WERI-Rb-1 (cell line): ENCODE results near the gene NLGN1.

Experiments
- DNase-seq: peaks from one replicate; pipeline ENCODE4 v3.0.0-alpha.2; 2020
- H3K27ac ChIP-seq: fragments of 250-450 bp; sonication (Bioruptor Pico); 2 replicates; pipeline ENCODE4 v1.5.1; 2020; ENCODE audit warnings: mild to moderate bottlenecking, moderate library complexity
- H3K27me3 ChIP-seq: fragments of 250-450 bp; sonication (Bioruptor Pico); 2 replicates; pipeline ENCODE4 v1.5.1; 2021; ENCODE audit warnings: mild to moderate bottlenecking, low read depth, moderate library complexity; ENCODE audit not compliant: insufficient read depth, severe bottlenecking
- H3K36me3 ChIP-seq: fragments of 250-450 bp; sonication (Bioruptor Pico); 2 replicates; pipeline ENCODE4 v1.5.1; 2020; ENCODE audit warnings: mild to moderate bottlenecking, moderate library complexity
- H3K4me3 ChIP-seq: 2 replicates; pipeline ENCODE4 v1.5.1; 2011; ENCODE audit warnings: low read depth, mild to moderate bottlenecking, control low read depth, low read length
- H3K9me3 ChIP-seq: fragments of 250-450 bp; sonication (Bioruptor Pico); 2 replicates; pipeline ENCODE4 v1.5.1; 2021; ENCODE audit warnings: mild to moderate bottlenecking, moderate library complexity; ENCODE audit not compliant: severe bottlenecking
- TF ChIP-seq, protein P1 (sequence below): IDR thresholded peaks from 2 replicates; pipeline ENCODE4 v1.5.1; 2011; ENCODE audit warnings: low read depth, mild to moderate bottlenecking, control low read depth, inconsistent platforms, low read length

NLGN1 gene

DNA sequence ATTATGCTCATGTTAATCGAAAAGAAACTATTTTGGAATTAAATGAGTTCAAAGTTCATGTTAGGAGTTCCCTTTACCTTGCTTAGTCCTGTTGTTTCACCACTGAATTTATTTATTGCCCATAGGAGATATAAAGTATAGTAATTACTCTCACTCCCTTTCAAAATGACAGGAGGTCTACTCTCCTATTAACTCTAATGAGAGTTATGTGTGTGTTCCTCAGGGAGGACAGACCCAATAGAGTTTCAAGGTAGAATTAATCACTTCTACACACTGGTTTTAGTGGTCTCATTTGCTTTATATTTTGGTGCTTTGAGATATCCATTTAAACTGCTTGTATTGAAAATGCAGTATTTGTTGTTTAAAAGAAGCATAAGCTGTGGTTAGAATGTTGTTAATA, 398.9 kb downstream of the NLGN1 start:
- H3K36me3 ChIP-seq: no peaks in the 10 kb centered on the region
- no peaks in the 10 kb centered on the region for H3K27me3 ChIP-seq
- no peaks in the 10 kb centered on the region for H3K9me3 ChIP-seq
- no peak overlapping the region for H3K27ac ChIP-seq
- DNase-seq: no peak
- TF ChIP-seq, protein P1, sequence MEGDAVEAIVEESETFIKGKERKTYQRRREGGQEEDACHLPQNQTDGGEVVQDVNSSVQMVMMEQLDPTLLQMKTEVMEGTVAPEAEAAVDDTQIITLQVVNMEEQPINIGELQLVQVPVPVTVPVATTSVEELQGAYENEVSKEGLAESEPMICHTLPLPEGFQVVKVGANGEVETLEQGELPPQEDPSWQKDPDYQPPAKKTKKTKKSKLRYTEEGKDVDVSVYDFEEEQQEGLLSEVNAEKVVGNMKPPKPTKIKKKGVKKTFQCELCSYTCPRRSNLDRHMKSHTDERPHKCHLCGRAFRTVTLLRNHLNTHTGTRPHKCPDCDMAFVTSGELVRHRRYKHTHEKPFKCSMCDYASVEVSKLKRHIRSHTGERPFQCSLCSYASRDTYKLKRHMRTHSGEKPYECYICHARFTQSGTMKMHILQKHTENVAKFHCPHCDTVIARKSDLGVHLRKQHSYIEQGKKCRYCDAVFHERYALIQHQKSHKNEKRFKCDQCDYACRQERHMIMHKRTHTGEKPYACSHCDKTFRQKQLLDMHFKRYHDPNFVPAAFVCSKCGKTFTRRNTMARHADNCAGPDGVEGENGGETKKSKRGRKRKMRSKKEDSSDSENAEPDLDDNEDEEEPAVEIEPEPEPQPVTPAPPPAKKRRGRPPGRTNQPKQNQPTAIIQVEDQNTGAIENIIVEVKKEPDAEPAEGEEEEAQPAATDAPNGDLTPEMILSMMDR: no peak
- H3K4me3 ChIP-seq: no peak overlapping the region

DNA sequence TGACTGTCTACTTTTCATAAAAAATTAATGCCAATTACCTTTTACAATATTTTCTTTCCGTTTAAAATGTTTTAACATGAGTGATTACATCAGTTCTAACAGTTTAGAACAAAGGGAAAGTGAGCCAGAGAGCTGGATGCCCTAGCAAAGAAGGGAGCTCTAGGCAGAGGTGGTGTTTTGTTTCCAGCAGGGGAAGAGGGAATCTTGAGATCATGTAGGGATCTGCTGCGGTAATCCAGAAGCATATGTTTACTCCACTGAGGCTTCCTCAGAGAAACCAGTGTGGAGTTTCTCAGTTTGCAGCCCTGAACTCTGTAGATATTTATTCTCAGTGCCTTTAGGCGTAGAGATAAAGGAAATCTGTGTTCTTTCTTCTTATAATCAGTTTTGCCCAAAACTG, 399.3 kb downstream of the NLGN1 start:
- no peaks in the 10 kb centered on the region for H3K27me3 ChIP-seq
- no peak overlapping the region for H3K27ac ChIP-seq

DNA sequence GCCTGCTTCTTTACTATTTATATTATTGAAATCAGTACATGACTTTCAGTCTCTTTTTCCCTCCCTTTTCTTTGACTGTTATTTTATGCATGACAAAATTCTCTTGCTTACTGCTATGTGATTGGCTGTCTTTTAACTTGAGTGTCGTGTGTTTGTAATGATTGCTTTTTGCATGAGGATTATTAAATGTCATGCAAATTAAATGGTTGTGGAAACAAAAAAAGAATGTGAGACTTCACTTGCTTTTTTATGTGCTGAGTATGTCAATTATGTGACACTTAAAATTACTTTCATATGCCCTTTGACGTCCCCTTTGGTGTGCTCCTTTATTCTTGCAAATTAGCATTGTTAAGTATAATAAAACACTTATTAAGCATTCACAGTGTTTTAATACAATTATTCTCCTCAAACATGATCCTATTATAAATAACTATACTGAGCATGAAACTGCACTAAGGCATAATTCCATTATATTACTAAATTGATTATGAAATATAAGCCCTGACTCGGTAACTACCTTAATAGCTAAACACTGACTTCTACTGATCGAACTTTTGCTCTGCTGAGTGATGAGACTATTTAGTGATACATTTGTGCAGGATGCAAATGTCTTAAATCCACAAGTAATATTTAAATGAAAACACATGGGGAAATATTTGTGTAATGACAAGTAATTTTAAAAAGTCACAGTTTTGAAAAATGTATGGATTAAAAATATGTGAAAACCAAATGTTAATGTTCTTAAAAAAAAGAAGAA, 401.7 kb downstream of the NLGN1 start:
- TF ChIP-seq, protein P1: no peak
- H3K4me3 ChIP-seq: no peak overlapping the region
- H3K27ac ChIP-seq: no peak overlapping the region
- H3K9me3 ChIP-seq: no peaks in the 10 kb centered on the region
- H3K27me3 ChIP-seq: no peaks in the 10 kb centered on the region
- H3K36me3 ChIP-seq: no peaks in the 10 kb centered on the region
- DNase-seq: no peak

More for the DNA sequence above, 399.3 kb downstream of the NLGN1 start:
- Histone ChIP-seq H3K9me3 (no peaks in the 10 kb centered on the region), H3K36me3 (no peaks in the 10 kb centered on the region), H3K4me3 (no peak overlapping the region)
- DNase-seq: no peak
- TF ChIP-seq, protein P1: no peak

DNA sequence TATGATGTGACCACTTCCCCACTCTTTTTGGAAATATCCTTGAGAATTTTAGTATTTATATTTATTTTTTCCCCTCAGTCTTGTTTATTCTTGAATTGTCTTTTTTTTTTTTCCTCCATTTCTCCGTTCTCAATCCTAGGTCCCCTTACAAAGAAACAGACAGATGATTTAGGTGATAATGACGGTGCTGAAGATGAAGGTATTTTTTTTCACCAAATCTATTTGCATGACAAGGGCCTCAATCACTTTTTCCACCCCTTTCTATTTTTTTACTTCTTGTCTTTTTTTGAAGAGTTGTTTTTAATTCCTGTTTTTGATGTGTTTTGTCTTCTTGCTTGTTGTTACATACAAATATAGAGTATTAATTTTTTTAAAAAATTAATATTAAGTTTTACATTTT, 402.6 kb downstream of the NLGN1 start:
- H3K4me3 ChIP-seq: no peak overlapping the region
- H3K9me3 ChIP-seq: no peaks in the 10 kb centered on the region
- TF ChIP-seq, protein P1: no peak
- no peak overlapping the region for H3K27ac ChIP-seq
- no peak for DNase-seq
- H3K27me3 ChIP-seq: no peaks in the 10 kb centered on the region
- no peaks in the 10 kb centered on the region for H3K36me3 ChIP-seq

DNA sequence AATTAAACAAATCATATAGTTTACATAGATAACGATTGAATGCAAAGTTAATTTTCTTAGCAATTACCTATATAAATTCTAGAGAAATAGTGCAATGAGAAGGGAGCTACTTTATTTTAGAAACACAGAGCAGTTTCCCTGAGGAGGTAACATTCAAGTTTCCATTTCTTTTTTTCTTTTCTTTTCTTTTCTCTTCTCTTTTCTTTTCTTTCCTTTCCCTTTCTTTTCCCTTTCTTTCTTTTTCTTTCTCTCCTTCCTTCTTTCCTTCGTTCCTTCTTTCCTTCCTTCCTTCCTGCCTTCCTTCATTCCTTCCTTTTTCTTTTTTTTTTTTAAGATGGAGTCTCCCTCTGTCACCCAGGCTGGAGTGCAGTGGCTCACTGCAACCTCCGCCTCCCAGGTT, 417.3 kb downstream of the NLGN1 start:
- Histone ChIP-seq H3K27ac (no peak overlapping the region), H3K9me3 (no peaks in the 10 kb centered on the region)
- TF ChIP-seq, protein P1: no peak

DNA sequence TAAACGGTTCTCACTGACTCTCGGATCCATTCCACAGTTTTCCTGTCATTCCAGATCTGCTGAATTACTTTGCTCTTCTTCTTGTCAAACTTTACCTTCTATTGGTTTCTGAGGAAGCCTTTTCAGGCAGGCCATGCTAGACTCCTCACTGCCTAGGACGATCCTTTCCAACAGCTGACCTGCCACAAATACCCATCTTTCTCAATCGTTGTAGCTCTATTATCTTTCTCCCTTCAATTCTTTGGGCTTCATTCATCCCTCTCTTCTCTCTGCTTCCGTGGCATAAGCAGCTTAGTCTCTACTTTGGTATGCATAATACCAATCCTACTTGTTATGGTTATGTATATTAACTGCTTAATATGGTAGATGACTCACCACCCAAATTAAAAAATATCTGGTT, 421.8 kb downstream of the NLGN1 start:
- Histone ChIP-seq H3K36me3 (no peaks in the 10 kb centered on the region), H3K4me3 (no peak overlapping the region), H3K9me3 (no peaks in the 10 kb centered on the region), H3K27ac (no peak overlapping the region), H3K27me3 (no peaks in the 10 kb centered on the region)
- no peak for DNase-seq
- TF ChIP-seq, protein P1: no peak

More for the DNA sequence above, 417.3 kb downstream of the NLGN1 start:
- no peak for DNase-seq
- Histone ChIP-seq H3K4me3 (no peak overlapping the region), H3K27me3 (no peaks in the 10 kb centered on the region), H3K36me3 (no peaks in the 10 kb centered on the region)
